K562 (cell line): ENCODE data around the gene CAMK2D. TPM values are rescaled to one million over a fixed set of nuclear protein-coding genes. Genes with fewer than 3 reads are reported as not detected.

Source experiments
- ATAC-seq: fragments of 200-7000 bp; cut with Tn5 transposase; 3 replicates; pipeline ENCODE4 v1.9.1; 2020; ENCODE audit warnings: moderate library complexity
- BruUV-seq: library from RNA; stranded (reverse); fragments of 400-500 nt; replicated peaks from 2 replicates; lab custom pipeline; 2021; lab: Mats Ljungman, UMichigan
- CTCF ChIA-PET: fragments of 300-600 bp; formaldehyde crosslinking; extraction: SDS; loops from one replicate; lab custom pipeline; 2021; ENCODE audit warnings: low intra/inter-chr PET ratio; lab: Yijun Ruan, JAX
- POLR2A ChIA-PET: fragments of 300-600, 350-650 bp; sonication (Branson Sonifier 250); formaldehyde crosslinking; extraction: SDS; loops from one replicate; lab custom pipeline; 2021; ENCODE audit warnings: antibody characterized with exemption, inconsistent platforms; lab: Yijun Ruan, JAX
- DNase-seq, 4 experiments: peaks; one replicate each; pipeline versions ENCODE4 v3.0.0 to v3.0.0-alpha.2; 2011 to 2018; ENCODE audit warnings: low spot score in 3 of 4, mixed read lengths in 3 of 4; ENCODE audit errors: extremely low read depth in 1 of 4
- FAIRE-seq: peaks from 2 replicates; lab custom pipeline; 2011; peaks lifted over from hg19 to GRCh38; lab: Jason Lieb, UNC
- H2AFZ ChIP-seq: 2 replicates; pipeline ENCODE4 v1.6.0; 2011; ENCODE audit warnings: low read depth, low read length, control low read depth, inconsistent platforms
- H3K27ac ChIP-seq: fragments of 200-600 bp; 3 replicates; pipeline ENCODE4 v1.8.0; 2011; ENCODE audit warnings: low read depth, mild to moderate bottlenecking, control low read depth, inconsistent platforms, low read length, moderate library complexity, mixed read lengths; ENCODE audit errors: extremely low read depth
- H3K27me3 ChIP-seq, 2 experiments: fragments of 300-600 bp in 1 of 2; 2 replicates in 1 of 2; 3 replicates in 1 of 2; pipeline versions ENCODE4 v1.6.0 to v1.8.0; 2011; ENCODE audit warnings: inconsistent platforms in 2 of 2, low read length in 2 of 2, mild to moderate bottlenecking in 1 of 2, mixed read lengths in 1 of 2, moderate library complexity in 1 of 2; ENCODE audit not compliant: control insufficient read depth in 2 of 2, insufficient read depth in 2 of 2
- H3K36me3 ChIP-seq: fragments of 300-600 bp; 3 replicates; pipeline ENCODE4 v1.8.0; 2011; ENCODE audit warnings: mild to moderate bottlenecking, low read length, inconsistent platforms; ENCODE audit not compliant: control insufficient read depth, insufficient read depth
- H3K4me1 ChIP-seq, 2 experiments: fragments of 200-600 bp in 1 of 2; replicated peaks in 1 of 2; 2 replicates in 1 of 2; 3 replicates in 1 of 2; pipeline versions ENCODE4 v1.5.1 to v1.8.0; 2011; ENCODE audit warnings: inconsistent platforms in 2 of 2, low read length in 2 of 2, mild to moderate bottlenecking in 1 of 2, mixed read lengths in 1 of 2, moderate library complexity in 1 of 2; ENCODE audit not compliant: control insufficient read depth in 2 of 2, insufficient read depth in 2 of 2
- H3K4me2 ChIP-seq: 2 replicates; pipeline ENCODE4 v1.6.1; 2011; ENCODE audit warnings: low read length, control low read depth, inconsistent platforms, mixed read lengths; ENCODE audit not compliant: insufficient read depth
- H3K4me3 ChIP-seq: fragments of 200-600 bp; sonication (generic), shearing (Covaris generic); 2 replicates; pipeline ENCODE4 v1.5.1; 2016; ENCODE audit warnings: control low read depth, inconsistent platforms
- H3K79me2 ChIP-seq: fragments of 200-600 bp; 3 replicates; pipeline ENCODE4 v1.8.0; 2011; ENCODE audit warnings: low read length, inconsistent platforms; ENCODE audit not compliant: control insufficient read depth, insufficient read depth
- H3K9ac ChIP-seq, 2 experiments: 2 replicates each; pipeline versions ENCODE4 v1.6.0 to v1.6.1; 2011; ENCODE audit warnings: low read depth in 2 of 2, low read length in 2 of 2, control low read depth in 1 of 2, inconsistent platforms in 1 of 2, mild to moderate bottlenecking in 1 of 2, mixed read lengths in 1 of 2; ENCODE audit not compliant: insufficient read depth in 1 of 2
- H3K9me1 ChIP-seq: one replicate; pipeline ENCODE4 v1.6.0; 2011; ENCODE audit warnings: inconsistent platforms, mild to moderate bottlenecking, low read length, moderate library complexity; ENCODE audit not compliant: control insufficient read depth, insufficient read depth
- H3K9me3 ChIP-seq: replicated peaks from 2 replicates; pipeline ENCODE4 v1.5.1; 2011; ENCODE audit warnings: low read depth, low read length, inconsistent platforms; ENCODE audit not compliant: control insufficient read depth, insufficient read depth
- H4K20me1 ChIP-seq: replicated peaks from 2 replicates; pipeline ENCODE4 v1.6.1; 2011; ENCODE audit warnings: low read length, inconsistent platforms, mixed read lengths; ENCODE audit not compliant: control insufficient read depth, insufficient read depth
- AFF4 ChIP-seq: sonication (generic); formaldehyde crosslinking; IDR thresholded peaks from 2 replicates; pipeline ENCODE4 v1.8.0; 2023; ENCODE audit warnings: mild to moderate bottlenecking, missing genetic modification reagents
- CEBPB ChIP-seq: fragments of 450-650 bp; IDR thresholded peaks from 2 replicates; pipeline ENCODE4 v1.6.1; 2016; ENCODE audit warnings: missing genetic modification characterization, missing compliant biosample characterization
- DDX20 ChIP-seq: fragments of 450-650 bp; IDR thresholded peaks from 2 replicates; pipeline ENCODE4 v1.6.1; 2016; ENCODE audit warnings: missing genetic modification characterization, low read depth, mild to moderate bottlenecking, missing compliant biosample characterization, moderate library complexity
- ELK1 ChIP-seq: sonication (generic); formaldehyde crosslinking; IDR thresholded peaks from 2 replicates; pipeline ENCODE4 v1.8.1; 2022; ENCODE audit warnings: missing genetic modification reagents
- ESRRA ChIP-seq: fragments of 450-650 bp; IDR thresholded peaks from 2 replicates; pipeline ENCODE4 v1.6.1; 2014; ENCODE audit warnings: low read depth, mild to moderate bottlenecking, moderate library complexity, borderline replicate concordance
- HINFP ChIP-seq: fragments of 450-650 bp; conservative IDR thresholded peaks from 2 replicates; pipeline ENCODE4 v1.6.1; 2016; ENCODE audit warnings: missing genetic modification characterization, low read depth, mild to moderate bottlenecking, control low read depth, missing compliant biosample characterization
- MEIS2 ChIP-seq: fragments of 450-650 bp; IDR thresholded peaks from 2 replicates; pipeline ENCODE4 v1.6.1; 2014; ENCODE audit warnings: mild to moderate bottlenecking; ENCODE audit not compliant: partially characterized antibody
- PCBP2 ChIP-seq: fragments of 200-400 bp; formaldehyde crosslinking; IDR thresholded peaks from 2 replicates; pipeline ENCODE4 v1.6.1; 2018; ENCODE audit warnings: low read length, low read depth, mild to moderate bottlenecking, moderate library complexity; ENCODE audit not compliant: poor library complexity, severe bottlenecking
- PHF21A ChIP-seq: fragments of 450-650 bp; IDR thresholded peaks from 2 replicates; pipeline ENCODE4 v1.6.1; 2017; ENCODE audit warnings: low read depth, borderline replicate concordance
- POLR2G ChIP-seq: fragments of 200-400 bp; formaldehyde crosslinking; IDR thresholded peaks from 2 replicates; pipeline ENCODE4 v1.6.1; 2017; ENCODE audit warnings: low read depth, mild to moderate bottlenecking, antibody characterized with exemption, low read length, moderate library complexity
- ZNF12 ChIP-seq: sonication (generic); formaldehyde crosslinking; IDR thresholded peaks from 2 replicates; pipeline ENCODE4 v1.4.0; 2020; ENCODE audit warnings: mild to moderate bottlenecking, missing genetic modification reagents
- ZNF395 ChIP-seq: fragments of 200-800 bp; sonication (Bioruptor generic); IDR thresholded peaks from 2 replicates; pipeline ENCODE4 v1.6.1; 2017; ENCODE audit warnings: missing genetic modification characterization, missing compliant biosample characterization
- in situ Hi-C: fragments of 300-500 bp; cut with MboI; formaldehyde crosslinking; loops from 4 replicates; pipeline ENCODE4 v1.15.0; 2018; ENCODE audit warnings: inconsistent platforms, mixed read lengths
- intact Hi-C: fragments of 100-400 bp; cut with micrococcal nuclease; formaldehyde crosslinking; loops from 2 replicates; pipeline ENCODE4 v1.14.2; 2022
- polyA plus RNA-seq, 8 experiments: library from polyadenylated mRNA; depleted of rRNA in 4 of 8; stranded (reverse) in 5 of 8; unstranded in 3 of 8; fragments of >200 nt; fragmentation: Nextera tagmentation in 2 of 8; fragmentation: Illumina TruSeq in 1 of 8; extraction: Ambion mirVana in 2 of 8; extraction: Trizol in 1 of 8; gene quantifications; 2 replicates each; pipeline versions ENCODE4 v1.2.1 to v1.2.3, GENCODE V29; 2011 to 2014; ENCODE audit warnings: inconsistent platforms in 1 of 8, missing spikeins in 1 of 8
- total RNA-seq, 7 experiments: library from RNA; depleted of rRNA in 6 of 7; stranded (reverse); fragments of >200 nt in 6 of 7; fragmentation: Illumina TruSeq in 2 of 7; extraction: Trizol in 2 of 7; gene quantifications; 2 replicates each; pipeline versions ENCODE4 v1.2.1 to v1.2.3, GENCODE V29; 2011 to 2021; ENCODE audit warnings: low replicate concordance in 1 of 7

CAMK2D gene
- total and polyA plus RNA-seq, 9 of the 15 experiments (the other 6 are each of a cell fraction or from before 2014, with no cell fraction given): 0.01 to 0.33 (median 0.04) TPM; not detected in 2

- no peak overlapping the region for H3K4me2 ChIP-seq
- intact Hi-C loops: no loop called here
- TF ChIP-seq AFF4 (no peak), PCBP2 (no peak), MEIS2 (no peak), DDX20 (tag) (no peak), ELK1 (CRISPR knock-in tag) (no peak), CEBPB (tag) (no peak), POLR2G (no peak), HINFP (tag) (no peak), ESRRA (no peak), PHF21A (no peak), ZNF12 (CRISPR knock-in tag) (no peak), ZNF395 (CRISPR knock-in tag) (no peak)
These were observed 287.5 kb downstream of the CAMK2D start for GRCh38 chr4:113474017-113474416.

More at GRCh38 chr4:113474017-113474416, 287.5 kb downstream of the CAMK2D start:
- Histone ChIP-seq H3K9me3 (0 out of 2 replicates have a peak, but pooled peaks cover 2% of the 10 kb centered on the region), H3K9me1 (no peaks in the 10 kb centered on the region), H3K27ac (no peak overlapping the region), H3K4me3 (no peak overlapping the region), H3K27me3 (no peaks in the 10 kb centered on the region), H4K20me1 (no peaks in the 10 kb centered on the region), H2AFZ (no peak overlapping the region), H3K36me3 (no peaks in the 10 kb centered on the region), H3K9ac (no peak overlapping the region), H3K4me1 (no peaks in the 10 kb centered on the region), H3K79me2 (no peaks in the 10 kb centered on the region)
- ChIA-PET CTCF (no interaction called here), POLR2A (no interaction called here)
- no TSS peak for BruUV-seq
- DNase-seq (no peak), ATAC-seq (no peak), FAIRE-seq (no peak)
- in situ Hi-C loops: no loop called here
